ENCODE measurements around the gene SVIP. TPM values are rescaled to one million over a fixed set of nuclear protein-coding genes. Genes with fewer than 3 reads are reported as not detected.

The SVIP gene
- polyA plus RNA-seq, 1 experiment, result 10.3 TPM

DNA sequence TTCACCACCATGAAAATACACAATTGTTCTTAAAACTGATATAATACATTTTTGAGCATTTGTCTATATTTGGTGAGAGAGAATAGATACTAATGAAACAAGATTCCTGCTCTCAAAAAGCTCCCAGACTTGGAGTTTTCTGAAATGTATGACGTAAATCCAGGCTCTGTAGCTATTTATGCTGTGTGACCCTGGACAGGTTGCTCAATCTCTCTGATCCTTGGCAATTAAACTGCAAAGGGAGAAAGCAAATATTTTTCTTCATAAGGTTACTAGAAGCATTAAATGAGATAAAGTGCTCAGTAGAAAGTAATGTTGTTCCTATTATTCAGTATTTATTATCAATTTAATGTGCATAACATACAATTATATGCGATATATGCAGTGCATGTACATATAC is 42.5 kb downstream of the SVIP start:
- no peak for DNase-seq (ENCODE audit: low read depth, low spot score)
- ChIA-PET POLR2A (no interaction called here), CTCF (interaction anchor here (0.6 to 2.8 kb wide), 41 partner anchors 8 to 542 kb away, joined by 3 to 36 read pairs (median 6); partner anchors contain the start of genes GAS2 and SVIP)
- Histone ChIP-seq H3K9me3 (ENCODE audit: control insufficient read depth, insufficient read depth, low read length) (no peaks in the 10 kb centered on the region), H3K27ac (ENCODE audit: low read depth, low read length) (no peak overlapping the region), H3K4me3 (ENCODE audit: low read depth, low read length) (no peak overlapping the region), H3K27me3 (ENCODE audit: control insufficient read depth, insufficient read depth, low read length) (no peaks in the 10 kb centered on the region)
- TF ChIP-seq, protein P1, sequence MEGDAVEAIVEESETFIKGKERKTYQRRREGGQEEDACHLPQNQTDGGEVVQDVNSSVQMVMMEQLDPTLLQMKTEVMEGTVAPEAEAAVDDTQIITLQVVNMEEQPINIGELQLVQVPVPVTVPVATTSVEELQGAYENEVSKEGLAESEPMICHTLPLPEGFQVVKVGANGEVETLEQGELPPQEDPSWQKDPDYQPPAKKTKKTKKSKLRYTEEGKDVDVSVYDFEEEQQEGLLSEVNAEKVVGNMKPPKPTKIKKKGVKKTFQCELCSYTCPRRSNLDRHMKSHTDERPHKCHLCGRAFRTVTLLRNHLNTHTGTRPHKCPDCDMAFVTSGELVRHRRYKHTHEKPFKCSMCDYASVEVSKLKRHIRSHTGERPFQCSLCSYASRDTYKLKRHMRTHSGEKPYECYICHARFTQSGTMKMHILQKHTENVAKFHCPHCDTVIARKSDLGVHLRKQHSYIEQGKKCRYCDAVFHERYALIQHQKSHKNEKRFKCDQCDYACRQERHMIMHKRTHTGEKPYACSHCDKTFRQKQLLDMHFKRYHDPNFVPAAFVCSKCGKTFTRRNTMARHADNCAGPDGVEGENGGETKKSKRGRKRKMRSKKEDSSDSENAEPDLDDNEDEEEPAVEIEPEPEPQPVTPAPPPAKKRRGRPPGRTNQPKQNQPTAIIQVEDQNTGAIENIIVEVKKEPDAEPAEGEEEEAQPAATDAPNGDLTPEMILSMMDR (IDR thresholded peaks at IDR 0.05; ENCODE audit: low read depth, low read length), result no peak

GRCh38 chr11:22786475-22786874 is 43.1 kb downstream of the SVIP start:
- Histone ChIP-seq H3K9me3 (ENCODE audit: control insufficient read depth, insufficient read depth, low read length) (no peaks in the 10 kb centered on the region), H3K27ac (ENCODE audit: low read depth, low read length) (no peak overlapping the region), H3K4me3 (ENCODE audit: low read depth, low read length) (no peak overlapping the region), H3K27me3 (ENCODE audit: control insufficient read depth, insufficient read depth, low read length) (no peaks in the 10 kb centered on the region)
- TF ChIP-seq, protein P1 (IDR thresholded peaks at IDR 0.05; ENCODE audit: low read depth, low read length), result no peak
- POLR2A ChIA-PET, result no interaction called here
- CTCF ChIA-PET, result interaction anchor here (0.9 to 2.8 kb wide), 14 partner anchors 7 to 453 kb away, joined by 3 to 24 read pairs (median 10); partner anchors contain the start of gene SVIP
- no peak for DNase-seq (ENCODE audit: low read depth, low spot score)

- CTCF ChIA-PET, result no interaction called here
- TF ChIP-seq, protein P1 (IDR thresholded peaks at IDR 0.05; ENCODE audit: low read depth, low read length), result no peak
- H3K4me3 ChIP-seq (ENCODE audit: low read depth, low read length), result no peak overlapping the region
- no peak for DNase-seq (ENCODE audit: low read depth, low spot score)
- no peak overlapping the region for H3K27ac ChIP-seq (ENCODE audit: low read depth, low read length)
- POLR2A ChIA-PET, result no interaction called here
- no peaks in the 10 kb centered on the region for H3K9me3 ChIP-seq (ENCODE audit: control insufficient read depth, insufficient read depth, low read length)
- no peaks in the 10 kb centered on the region for H3K27me3 ChIP-seq (ENCODE audit: control insufficient read depth, insufficient read depth, low read length)
These were observed 44.4 kb downstream of the SVIP start for GRCh38 chr11:22785251-22785650.

- Histone ChIP-seq H3K27ac (ENCODE audit: low read depth, low read length) (no peak overlapping the region), H3K27me3 (ENCODE audit: control insufficient read depth, insufficient read depth, low read length) (no peaks in the 10 kb centered on the region), H3K9me3 (ENCODE audit: control insufficient read depth, insufficient read depth, low read length) (no peaks in the 10 kb centered on the region), H3K4me3 (ENCODE audit: low read depth, low read length) (no peak overlapping the region)
- TF ChIP-seq, protein P1 (IDR thresholded peaks at IDR 0.05; ENCODE audit: low read depth, low read length), result no peak
- CTCF ChIA-PET, result no interaction called here
- DNase-seq (ENCODE audit: low read depth, low spot score), result no peak
- POLR2A ChIA-PET, result no interaction called here
These were observed 48.5 kb downstream of the SVIP start for GRCh38 chr11:22780952-22781593.

DNA sequence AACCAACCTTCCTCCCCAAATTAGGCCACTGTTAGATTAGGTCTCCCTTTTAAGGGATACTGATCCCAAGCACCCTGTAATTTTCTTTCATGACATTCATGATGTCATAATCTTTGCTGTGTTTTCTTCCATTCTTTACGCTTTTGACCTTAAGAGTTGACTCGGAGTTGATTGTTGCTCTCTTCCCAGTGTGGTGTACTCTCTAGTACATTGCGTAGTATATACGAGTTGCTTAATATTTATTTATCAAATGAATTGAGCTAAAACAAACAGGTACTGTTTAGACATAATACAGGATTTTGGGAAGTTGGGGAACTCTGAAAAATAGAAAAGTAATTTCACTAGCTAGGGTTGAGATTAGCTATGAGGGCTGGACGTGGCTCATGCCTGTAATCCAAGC is 49.8 kb downstream of the SVIP start:
- CTCF ChIA-PET, result interaction anchor here (0.5 to 2.2 kb wide), 3 partner anchors 8 to 302 kb away, joined by 3 to 12 read pairs (median 4); no protein-coding TSS in a partner anchor
- Histone ChIP-seq H3K27ac (ENCODE audit: low read depth, low read length) (no peak overlapping the region), H3K4me3 (ENCODE audit: low read depth, low read length) (no peak overlapping the region), H3K9me3 (ENCODE audit: control insufficient read depth, insufficient read depth, low read length) (no peaks in the 10 kb centered on the region), H3K27me3 (ENCODE audit: control insufficient read depth, insufficient read depth, low read length) (no peaks in the 10 kb centered on the region)
- POLR2A ChIA-PET, result no interaction called here
- TF ChIP-seq, protein P1 (IDR thresholded peaks at IDR 0.05; ENCODE audit: low read depth, low read length), result no peak
- no peak for DNase-seq (ENCODE audit: low read depth, low spot score)

Measured in AG04450 (cell line).